NCI-H1694 treated with DMSO at 0.1 percent for 48 hours (cell line): ENCODE results near the gene CROCC2.

Source experiments
- DNase-seq: peaks from one replicate; lab custom pipeline; 2025; lab: John Stamatoyannopoulos, UW

The CROCC2 gene

DNA sequence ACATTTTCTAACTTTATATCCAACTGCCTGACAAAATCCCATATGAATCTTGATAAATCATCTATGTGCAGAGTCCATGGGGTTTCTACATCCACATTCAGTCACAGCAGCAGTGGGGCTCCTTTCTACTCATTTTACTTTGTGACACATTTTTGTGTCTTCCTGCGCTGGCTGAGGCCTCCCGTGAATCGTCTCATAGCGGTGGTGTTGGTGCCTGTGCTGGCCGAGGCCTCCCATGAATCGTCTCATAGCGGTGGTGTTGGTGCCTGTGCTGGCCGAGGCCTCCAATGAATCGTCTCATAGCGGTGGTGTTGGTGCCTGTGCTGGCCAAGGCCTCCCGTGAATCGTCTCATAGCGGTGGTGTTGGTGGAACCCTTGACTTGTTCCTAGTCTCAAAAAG, 109.3 kb downstream of the CROCC2 start:
- DNase-seq, result no peak

DNA sequence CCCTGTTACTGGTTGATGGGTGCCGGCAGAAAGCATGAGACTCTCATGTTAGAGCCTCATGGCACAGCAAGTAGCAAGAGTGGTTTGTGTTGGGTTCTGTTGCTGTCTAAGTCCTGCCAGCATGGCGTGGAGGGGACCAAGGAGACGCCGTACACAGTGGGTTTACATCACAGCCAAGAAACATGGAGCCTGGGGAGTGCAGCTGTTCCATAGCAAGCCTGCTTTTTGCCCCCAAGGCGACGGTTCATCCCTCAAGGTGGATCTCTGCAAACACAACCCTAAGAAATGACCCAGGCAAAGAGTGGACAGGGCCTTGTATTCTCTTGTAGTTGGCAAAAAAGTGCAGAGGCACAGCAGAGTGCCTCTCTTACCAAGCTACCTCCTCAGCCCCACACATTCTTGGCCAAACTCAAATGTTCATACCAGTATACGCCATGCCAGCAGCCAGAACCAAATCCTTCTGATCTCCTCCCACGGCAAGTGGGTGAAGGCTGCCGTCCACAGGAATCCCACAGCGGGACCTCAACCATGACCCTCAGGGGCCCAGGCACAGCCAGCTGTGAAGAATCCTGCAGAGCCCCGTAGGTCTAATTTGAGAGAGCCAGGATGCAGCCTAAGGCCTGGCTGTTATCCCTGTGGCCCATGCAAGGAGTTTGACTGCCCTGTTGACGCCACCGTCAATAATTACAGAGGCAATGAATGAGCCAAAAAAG, 111.2 kb downstream of the CROCC2 start:
- no peak for DNase-seq

DNA sequence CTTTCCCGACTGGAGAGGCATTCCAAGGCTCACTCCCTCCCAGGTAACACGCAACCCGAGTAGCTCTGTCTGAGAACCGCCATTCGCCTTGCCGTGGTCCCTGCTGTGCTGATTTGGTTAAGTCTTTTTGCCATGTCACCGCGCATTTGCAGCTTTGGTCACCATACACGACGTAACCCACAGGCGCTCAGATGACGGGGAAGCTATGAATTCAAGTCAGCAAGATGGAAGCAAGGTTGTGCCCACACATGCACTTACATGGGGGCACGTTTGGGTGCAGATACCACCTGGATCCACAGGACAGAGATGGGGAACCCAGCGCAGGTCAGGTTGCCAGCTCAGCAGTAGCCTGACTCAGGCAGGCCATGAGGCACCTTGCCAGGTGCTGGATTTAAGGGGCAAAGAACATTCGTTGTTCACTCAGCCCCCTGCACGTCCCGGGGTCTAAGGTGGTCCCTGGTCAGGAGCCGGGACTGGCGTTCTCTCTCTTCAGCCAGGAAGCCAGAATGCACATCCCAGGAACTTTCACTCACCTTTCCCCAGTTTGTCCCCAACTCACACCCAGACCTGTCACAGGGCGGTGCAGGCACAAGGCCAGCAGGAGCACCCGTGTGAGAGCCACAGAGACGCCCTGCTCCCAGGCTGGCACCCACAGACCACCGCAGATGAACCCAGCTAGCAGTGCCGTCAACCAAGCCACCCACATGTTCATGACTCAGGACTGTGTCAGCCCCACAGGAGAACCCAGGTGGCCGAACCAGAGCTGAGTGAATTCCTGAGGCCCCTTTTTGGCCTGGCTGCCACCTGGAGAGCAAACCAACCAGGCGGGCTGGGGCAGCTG, 112.1 kb downstream of the CROCC2 start:
- DNase-seq, result no peak

- DNase-seq, result no peak
Observed at GRCh38 chr2:241019441-241020139, 113.5 kb downstream of the CROCC2 start.

- no peak for DNase-seq
Observed at GRCh38 chr2:241020201-241020600, 114.1 kb downstream of the CROCC2 start.

DNA sequence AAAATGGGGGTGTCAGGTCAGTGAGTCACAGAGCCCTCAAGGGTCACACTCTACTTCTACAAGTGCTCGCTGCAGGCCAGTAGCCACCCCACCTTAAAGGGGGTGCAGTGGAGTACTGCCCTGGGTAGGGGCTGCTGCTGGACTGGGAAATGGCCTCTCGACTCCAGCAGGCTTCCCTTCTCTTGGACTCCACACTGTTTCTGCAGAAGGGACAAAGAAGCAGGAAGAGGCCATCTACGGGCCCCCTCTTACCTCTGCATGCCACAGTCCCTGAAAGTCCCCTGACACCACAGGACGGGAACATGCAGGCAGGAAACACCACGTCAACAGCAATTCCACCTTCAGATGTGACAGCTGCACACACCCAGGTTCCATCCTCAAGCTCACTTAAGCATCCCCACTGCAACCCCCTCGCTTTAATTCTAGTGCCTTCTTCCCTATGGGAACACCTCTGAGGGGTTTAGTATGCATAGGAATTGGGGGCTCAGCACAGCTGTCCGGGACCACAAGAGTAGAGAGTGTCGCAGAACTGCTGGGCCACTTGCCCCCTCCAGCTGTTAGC, 114.6 kb downstream of the CROCC2 start:
- no peak for DNase-seq

- DNase-seq, result no peak
Observed at GRCh38 chr2:241025639-241026038, 119.5 kb downstream of the CROCC2 start.

DNA sequence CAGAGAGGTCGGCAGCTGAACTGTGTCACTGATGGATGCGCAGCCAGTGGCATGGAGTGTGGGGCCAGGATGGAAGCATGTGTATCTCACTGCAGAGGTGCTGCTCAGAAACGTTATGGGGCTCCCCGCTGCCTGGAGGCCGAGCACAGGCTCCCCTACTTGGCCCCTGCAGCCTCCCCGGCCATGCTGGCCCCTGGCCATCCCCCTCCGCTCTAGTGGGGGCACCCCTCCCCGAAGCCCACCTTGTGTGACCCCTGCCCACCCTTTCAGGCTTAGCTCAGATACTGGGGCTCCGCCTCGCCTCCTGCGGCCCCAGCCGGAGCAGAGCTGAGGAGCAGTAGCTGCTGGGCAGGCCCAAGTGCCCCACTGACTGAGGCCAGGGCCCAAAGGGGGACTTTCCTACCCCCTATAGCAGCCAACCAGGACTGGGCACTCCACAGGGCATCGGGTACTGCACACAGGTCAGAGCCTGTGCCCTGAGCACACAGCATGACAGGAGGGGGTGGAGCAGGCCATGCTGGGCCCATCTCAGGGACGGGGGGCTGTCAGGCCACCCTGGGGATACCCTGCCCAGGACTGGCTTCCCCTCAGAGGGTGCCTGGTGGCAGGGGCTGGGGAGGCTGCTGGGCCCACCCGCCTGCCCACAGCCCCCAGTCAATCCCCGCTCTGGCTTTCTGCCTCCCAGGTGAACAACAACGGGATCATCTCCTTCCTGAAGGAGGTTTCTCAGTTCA, 123.6 kb downstream of the CROCC2 start:
- no peak for DNase-seq

- no peak for DNase-seq
Observed at GRCh38 chr2:241030333-241030680, 124.2 kb downstream of the CROCC2 start.

GRCh38 chr2:241030883-241031282, 124.7 kb downstream of the CROCC2 start:
- DNase-seq, result no peak

DNA sequence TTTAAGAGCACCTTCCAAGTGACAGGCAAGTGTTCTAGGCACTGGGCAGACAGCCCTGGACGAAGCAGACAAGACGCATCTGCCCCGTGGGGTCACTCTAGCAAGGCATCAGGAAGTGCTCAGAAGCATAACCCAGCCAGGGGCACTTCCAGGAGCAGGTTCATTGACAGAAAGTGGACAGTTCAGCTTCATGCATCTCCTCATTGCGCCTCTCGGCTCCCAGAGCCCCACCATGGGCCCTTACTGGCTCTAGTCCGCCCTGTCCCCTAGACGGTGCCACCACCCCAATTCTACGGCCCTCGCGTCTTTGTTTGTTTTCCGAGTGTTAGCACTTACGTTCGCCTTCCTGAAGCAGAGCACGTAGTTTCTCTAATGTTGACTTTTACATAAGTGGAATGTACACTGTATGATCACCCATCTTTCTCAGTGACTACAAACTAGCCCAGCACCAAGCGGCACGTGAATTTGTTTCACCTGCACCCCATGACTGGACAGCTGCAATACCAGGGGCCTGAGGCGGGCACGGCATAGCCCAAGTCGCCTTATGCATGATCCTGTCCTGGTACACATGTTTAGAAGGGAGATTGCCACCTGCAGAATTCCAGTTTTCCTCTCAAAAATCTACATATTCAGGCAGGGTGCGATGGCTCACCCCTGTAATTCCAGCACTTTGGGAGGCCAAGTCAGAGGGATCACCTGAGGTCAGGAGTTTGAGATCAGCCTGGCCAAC, 125.5 kb downstream of the CROCC2 start:
- DNase-seq, result no peak

GRCh38 chr2:241033336-241033987, 127.3 kb downstream of the CROCC2 start:
- no peak for DNase-seq

DNA sequence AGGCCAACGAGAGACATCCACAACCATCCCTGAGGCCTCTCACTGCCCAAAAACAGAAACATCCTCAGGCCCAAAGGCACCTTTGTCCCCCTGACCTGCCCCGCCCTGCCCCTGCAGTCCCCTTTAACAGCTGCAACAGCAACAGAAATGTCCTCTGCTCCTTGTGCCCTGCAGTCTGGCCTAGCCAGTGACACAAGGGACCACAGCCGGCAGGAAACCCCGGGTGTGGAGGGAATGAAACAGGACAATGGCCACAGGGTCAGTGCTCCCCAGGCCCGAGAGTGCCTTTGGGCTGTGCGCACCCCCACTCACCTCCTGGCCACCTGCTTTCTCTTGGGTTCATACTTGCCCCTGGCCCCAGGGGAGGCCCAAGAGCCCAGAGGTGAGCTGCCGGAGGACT, 127.9 kb downstream of the CROCC2 start:
- DNase-seq, result no peak

DNA sequence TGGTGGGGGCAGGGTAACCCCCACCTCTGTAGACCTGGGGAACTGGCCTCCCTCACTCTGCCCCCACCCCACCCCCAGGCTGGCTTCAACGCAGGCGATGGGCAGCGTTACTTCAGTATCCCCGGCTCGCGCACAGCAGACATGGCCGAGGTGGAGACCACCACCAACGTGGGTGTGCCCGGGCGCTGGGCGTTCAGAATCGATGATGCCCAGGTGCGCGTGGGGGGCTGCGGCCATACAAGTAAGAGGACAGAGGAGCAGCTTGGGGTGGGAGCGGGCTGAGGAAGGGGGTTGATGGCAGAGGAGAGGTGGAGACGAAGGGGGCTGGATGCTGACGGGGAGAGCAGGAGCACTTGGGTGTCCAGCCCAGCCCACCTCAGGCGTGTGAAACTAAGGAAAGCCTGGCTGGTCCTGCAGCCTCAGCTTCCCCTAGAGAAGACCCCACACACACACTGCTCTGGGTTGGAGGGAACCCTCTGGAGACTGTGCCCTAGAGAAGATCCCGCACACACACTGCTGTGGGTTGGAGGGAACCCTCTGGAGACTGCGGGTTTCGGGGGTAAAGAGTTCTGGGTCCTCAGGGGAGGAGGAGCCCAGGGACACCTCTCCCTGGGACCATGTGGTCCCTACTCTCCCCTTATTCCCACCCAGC, 128.5 kb downstream of the CROCC2 start:
- DNase-seq, result no peak

DNA sequence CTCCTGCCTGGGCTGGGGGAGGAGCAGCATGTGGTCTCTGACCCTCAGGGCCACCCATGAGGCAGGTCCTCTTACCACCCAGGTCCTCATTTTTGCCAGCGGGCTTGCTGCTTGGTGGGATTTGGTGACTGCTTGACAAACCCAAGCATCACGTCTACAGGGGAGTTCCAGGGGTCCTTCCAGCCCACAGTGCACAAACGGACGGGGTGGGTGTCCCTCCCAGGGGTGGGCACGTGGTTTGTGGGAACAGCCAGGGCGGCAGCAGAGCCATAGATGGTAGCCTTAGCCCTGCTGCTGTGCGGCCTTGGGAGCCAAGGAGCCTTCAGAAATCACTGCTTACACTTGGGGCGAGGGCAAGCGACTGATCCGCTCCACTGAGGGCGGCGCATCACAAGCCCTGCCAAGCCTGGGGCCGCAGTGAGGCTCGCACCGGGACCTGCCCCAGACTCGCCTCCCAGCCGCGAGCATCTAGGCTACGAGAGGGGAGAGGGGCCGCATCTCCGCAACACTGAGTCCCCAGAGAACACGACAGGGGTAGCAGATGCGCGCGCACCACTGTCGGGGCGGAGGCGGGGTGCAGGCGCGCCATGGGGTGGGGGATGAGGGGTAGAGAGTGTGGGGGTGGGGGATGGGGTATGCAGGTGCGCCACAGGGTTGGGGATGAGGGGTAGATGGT, 129.1 kb downstream of the CROCC2 start:
- DNase-seq, result no peak

DNA sequence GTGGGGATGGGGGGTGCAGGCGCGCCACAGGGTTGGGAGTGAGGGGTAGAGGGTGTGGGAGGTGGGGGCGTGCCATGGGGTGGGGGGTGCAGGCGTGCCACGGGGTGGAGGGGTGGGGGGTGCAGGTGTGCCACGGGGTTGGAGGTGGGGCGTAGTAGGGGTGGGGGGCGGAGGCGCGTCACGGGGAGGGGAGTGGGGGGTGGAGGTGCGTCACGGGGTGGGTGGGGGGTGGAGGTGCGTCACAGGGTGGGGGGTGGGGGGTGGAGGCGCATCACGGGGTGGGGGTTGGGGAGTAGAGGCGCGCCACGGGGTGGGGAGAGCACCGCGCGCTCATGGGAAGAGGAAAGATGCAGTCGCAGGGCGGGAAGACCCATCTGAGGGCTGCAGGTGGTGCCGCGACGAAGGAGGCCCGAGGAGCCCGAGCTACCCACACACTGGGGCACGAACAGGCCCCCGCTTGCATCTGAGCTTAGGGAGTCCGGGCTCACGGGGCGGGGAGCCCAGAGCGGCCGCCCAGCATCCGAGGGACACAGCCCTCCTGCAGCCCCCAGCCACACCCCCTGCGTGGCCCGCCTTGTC, 129.8 kb downstream of the CROCC2 start:
- DNase-seq, result no peak

DNA sequence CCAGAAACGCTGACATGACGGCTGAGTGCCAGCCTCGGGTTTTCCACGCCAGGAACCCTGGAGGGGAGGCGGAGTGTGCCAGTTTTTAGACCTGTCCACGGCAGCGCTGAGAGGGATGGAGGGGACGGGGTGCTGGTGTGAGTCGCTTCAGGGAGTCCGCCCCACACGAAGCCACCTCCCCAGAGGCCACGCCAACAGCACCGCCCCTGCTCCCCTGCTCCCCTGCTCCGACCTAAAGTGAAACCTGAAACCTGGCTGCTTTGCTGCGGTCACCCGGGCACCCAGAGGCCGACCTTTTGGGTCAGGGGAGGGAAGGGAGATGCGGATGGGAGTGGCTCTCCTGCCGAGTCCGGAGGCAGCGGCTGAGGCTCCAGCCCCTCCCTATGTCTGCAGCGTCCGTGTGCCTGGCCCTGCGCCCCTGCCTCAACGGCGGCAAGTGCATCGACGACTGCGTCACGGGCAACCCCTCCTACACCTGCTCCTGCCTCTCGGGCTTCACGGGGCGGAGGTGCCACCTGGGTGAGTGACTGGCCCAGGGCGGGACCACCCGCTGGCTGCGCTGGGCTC, 130.3 kb downstream of the CROCC2 start:
- no peak for DNase-seq

DNA sequence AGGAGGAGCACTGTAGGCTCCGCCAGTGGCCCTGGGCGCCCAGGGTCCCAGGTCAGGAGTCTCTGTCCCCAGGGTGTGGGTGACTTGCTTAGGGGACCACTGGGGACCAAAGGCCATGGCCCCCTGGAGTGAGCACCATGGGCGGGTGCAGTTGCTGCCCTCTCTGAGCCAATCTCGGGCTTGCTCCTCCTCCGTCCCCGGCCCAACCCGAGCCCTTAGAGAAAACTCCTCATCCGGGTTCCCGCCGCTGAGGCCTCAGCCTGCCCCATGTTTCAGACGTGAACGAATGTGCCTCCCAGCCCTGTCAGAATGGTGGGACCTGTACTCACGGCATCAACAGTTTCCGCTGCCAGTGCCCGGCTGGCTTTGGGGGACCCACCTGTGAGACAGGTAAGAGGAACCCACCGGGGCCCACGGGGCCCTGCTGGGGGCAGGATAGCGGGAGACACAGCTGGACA, 130.9 kb downstream of the CROCC2 start:
- no peak for DNase-seq

DNA sequence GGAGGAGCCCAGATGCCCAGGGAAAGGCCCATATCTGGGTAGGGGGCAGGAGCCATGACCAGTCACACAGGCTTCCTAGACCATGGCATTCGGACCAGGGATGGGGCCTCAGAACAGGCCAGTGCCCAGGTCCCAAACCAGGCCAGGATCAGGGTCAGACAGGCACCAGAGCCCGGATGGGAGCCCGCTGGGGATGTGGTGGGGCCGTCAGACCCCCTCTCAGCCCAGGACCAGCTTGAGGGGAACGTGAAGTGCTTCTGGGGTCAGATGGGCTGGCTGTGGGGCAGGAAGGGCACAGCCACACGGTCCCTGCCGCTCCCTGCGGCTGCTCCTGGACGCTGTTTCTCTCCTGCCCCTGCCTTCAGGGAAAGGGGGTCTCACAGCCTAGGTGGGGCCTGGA, 131.4 kb downstream of the CROCC2 start:
- no peak for DNase-seq
